Common myeloid progenitor, CD34-positive (primary cell): ENCODE data around the gene SHMT2.
"Not testable (repeated sequence)": the region's sequence is repeated elsewhere in the genome, so short reads cannot be mapped to it uniquely, and the experiment has no call there.

Experiments
- CTCF ChIA-PET: fragments of 350-600 bp; sonication (Branson Sonifier 250); formaldehyde crosslinking; loops from one replicate; lab custom pipeline; 2021; ENCODE audit warnings: antibody characterized with exemption; lab: Charles Lee
- POLR2A ChIA-PET: fragments of 350-600 bp; sonication (Branson Sonifier 250); formaldehyde crosslinking; loops from one replicate; lab custom pipeline; 2021; ENCODE audit warnings: antibody characterized with exemption; lab: Charles Lee
- DNase-seq, 3 donors: peaks; one replicate each; pipeline versions ENCODE4 v3.0.0 to v3.0.0-alpha.2; 2013
- H3K27ac ChIP-seq, 2 experiments: 1 replicate in 1 of 2; 2 replicates in 1 of 2; pipeline ENCODE4 v1.7.0; 2013; ENCODE audit warnings: inconsistent platforms in 2 of 2, low read length in 2 of 2, mild to moderate bottlenecking in 2 of 2, low read depth in 1 of 2, moderate library complexity in 1 of 2; ENCODE audit not compliant: severe bottlenecking in 2 of 2, insufficient read depth in 1 of 2, poor library complexity in 1 of 2
- H3K27me3 ChIP-seq, 5 experiments: replicated peaks in 2 of 5; 1 replicate in 3 of 5; 2 replicates in 2 of 5; pipeline versions ENCODE4 v1.6.1 to v1.7.0; 2013; ENCODE audit warnings: low read length in 4 of 5, mild to moderate bottlenecking in 2 of 5, moderate library complexity in 2 of 5, inconsistent platforms in 1 of 5; ENCODE audit not compliant: insufficient read depth in 5 of 5, control insufficient read depth in 4 of 5
- H3K36me3 ChIP-seq, 4 experiments: 1 replicate in 2 of 4; 2 replicates in 2 of 4; pipeline versions ENCODE4 v1.6.1 to v1.7.0; 2013; ENCODE audit warnings: low read length in 3 of 4, control low read depth in 1 of 4, mild to moderate bottlenecking in 1 of 4; ENCODE audit not compliant: control insufficient read depth in 4 of 4, insufficient read depth in 4 of 4
- H3K4me1 ChIP-seq, 4 experiments: 1 replicate in 3 of 4; 2 replicates in 1 of 4; pipeline versions ENCODE4 v1.6.1 to v1.7.1; 2013; ENCODE audit warnings: low read length in 3 of 4, mild to moderate bottlenecking in 3 of 4, control low read depth in 1 of 4, inconsistent platforms in 1 of 4, moderate library complexity in 1 of 4; ENCODE audit not compliant: control insufficient read depth in 4 of 4, insufficient read depth in 4 of 4; ENCODE audit errors: control extremely low read depth in 1 of 4
- H3K4me3 ChIP-seq, 7 experiments: 1 replicate in 4 of 7; 2 replicates in 3 of 7; pipeline versions ENCODE4 v1.5.1 to v1.7.0; 2013; ENCODE audit warnings: mild to moderate bottlenecking in 7 of 7, low read length in 6 of 7, moderate library complexity in 6 of 7, inconsistent platforms in 2 of 7, low read depth in 2 of 7, control low read depth in 1 of 7; ENCODE audit not compliant: insufficient read depth in 4 of 7, control insufficient read depth in 1 of 7; ENCODE audit errors: extremely low read depth in 1 of 7
- H3K9me3 ChIP-seq, 5 experiments: 1 replicate in 4 of 5; 2 replicates in 1 of 5; pipeline versions ENCODE4 v1.6.1 to v1.7.1; 2013; ENCODE audit warnings: low read length in 4 of 5, mild to moderate bottlenecking in 2 of 5, inconsistent platforms in 1 of 5, low read depth in 1 of 5, moderate library complexity in 1 of 5; ENCODE audit not compliant: control insufficient read depth in 4 of 5, insufficient read depth in 2 of 5; ENCODE audit errors: control extremely low read depth in 1 of 5
- WGBS: methylation state at CpG from one replicate; pipeline ENCODE4 v1.1.5; 2013; ENCODE audit not compliant: insufficient coverage; 5-methylcytosine and 5-hydroxymethylcytosine counted together

Gene SHMT2

GRCh38 chr12:57282073-57282472, 52.6 kb downstream of the SHMT2 start:
- H3K4me3 ChIP-seq, DNase-seq, POLR2A ChIA-PET, H3K27ac ChIP-seq, H3K27me3 ChIP-seq, H3K9me3 ChIP-seq, H3K4me1 ChIP-seq: not testable (repeated sequence)
- WGBS = 94% methylated on average over 11 of the region's 12 CpGs
- CTCF ChIA-PET = interaction anchor here (1.8 to 2.3 kb wide), 3 partner anchors 8 to 11 kb away, joined by 5 to 9 read pairs (median 7); no protein-coding TSS in a partner anchor
- H3K36me3 ChIP-seq = peaks cover 17 to 77% (median 41%) of the 10 kb centered on the region in 4 experiments
